ENCODE data around the gene VWA8.
"Not testable (repeated sequence)": the region's sequence is repeated elsewhere in the genome, so short reads cannot be mapped to it uniquely, and the experiment has no call there.

Gene VWA8

GRCh38 chr13:41751734-41752445, 209.0 kb downstream of the VWA8 start:
- no peak for DNase-seq (ENCODE audit: low read depth in 2 of 3, low spot score in 2 of 3)

- DNase-seq (ENCODE audit: low read depth in 2 of 3, low spot score in 2 of 3) = no peak
Measured at GRCh38 chr13:41751277-41751676, 209.6 kb downstream of the VWA8 start.

- DNase-seq (ENCODE audit: low read depth in 2 of 3, low spot score in 2 of 3) = no peak
Measured at GRCh38 chr13:41746259-41746658, 214.7 kb downstream of the VWA8 start.

- DNase-seq (ENCODE audit: low read depth in 2 of 3, low spot score in 2 of 3) = not testable (repeated sequence)
Measured at GRCh38 chr13:41745496-41745895, 215.4 kb downstream of the VWA8 start.

- DNase-seq (ENCODE audit: low read depth in 2 of 3, low spot score in 2 of 3) = no peak
Measured at GRCh38 chr13:41742917-41743552, 217.9 kb downstream of the VWA8 start.

- DNase-seq (ENCODE audit: low read depth in 2 of 3, low spot score in 2 of 3) = no peak
Measured at GRCh38 chr13:41740479-41740878, 220.4 kb downstream of the VWA8 start.

GRCh38 chr13:41722684-41723535, 238.0 kb downstream of the VWA8 start:
- no peak for DNase-seq (ENCODE audit: low read depth in 2 of 3, low spot score in 2 of 3)

- no peak for DNase-seq (ENCODE audit: low read depth in 2 of 3, low spot score in 2 of 3)
Measured at GRCh38 chr13:41720839-41721561, 239.9 kb downstream of the VWA8 start.

GRCh38 chr13:41716236-41716635, 244.7 kb downstream of the VWA8 start:
- no peak for DNase-seq (ENCODE audit: low read depth in 2 of 3, low spot score in 2 of 3)

GRCh38 chr13:41713405-41713804, 247.5 kb downstream of the VWA8 start:
- no peak for DNase-seq (ENCODE audit: low read depth in 2 of 3, low spot score in 2 of 3)

- no peak for DNase-seq (ENCODE audit: low read depth in 2 of 3, low spot score in 2 of 3)
Measured at GRCh38 chr13:41710771-41711170, 250.1 kb downstream of the VWA8 start.

GRCh38 chr13:41709511-41709910, 251.4 kb downstream of the VWA8 start:
- no peak for DNase-seq (ENCODE audit: low read depth in 2 of 3, low spot score in 2 of 3)

GRCh38 chr13:41708713-41709112, 252.2 kb downstream of the VWA8 start:
- DNase-seq (ENCODE audit: low read depth in 2 of 3, low spot score in 2 of 3) = no peak

- no peak for DNase-seq (ENCODE audit: low read depth in 2 of 3, low spot score in 2 of 3)
Measured at GRCh38 chr13:41707194-41707821, 253.6 kb downstream of the VWA8 start.

GRCh38 chr13:41706152-41706551, 254.8 kb downstream of the VWA8 start:
- DNase-seq (ENCODE audit: low read depth in 2 of 3, low spot score in 2 of 3) = no peak

GRCh38 chr13:41702540-41702939, 258.4 kb downstream of the VWA8 start:
- no peak for DNase-seq (ENCODE audit: low read depth in 2 of 3, low spot score in 2 of 3)

- no peak for DNase-seq (ENCODE audit: low read depth in 2 of 3, low spot score in 2 of 3)
Measured at GRCh38 chr13:41701676-41702075, 259.2 kb downstream of the VWA8 start.

GRCh38 chr13:41700790-41701310, 260.1 kb downstream of the VWA8 start:
- no peak for DNase-seq (ENCODE audit: low read depth in 2 of 3, low spot score in 2 of 3)

GRCh38 chr13:41699759-41700158, 261.1 kb downstream of the VWA8 start:
- no peak for DNase-seq (ENCODE audit: low read depth in 2 of 3, low spot score in 2 of 3)

- no peak for DNase-seq (ENCODE audit: low read depth in 2 of 3, low spot score in 2 of 3)
Measured at GRCh38 chr13:41697578-41697977, 263.3 kb downstream of the VWA8 start.

Data from activated CD8-positive, alpha-beta memory T cell treated with anti-CD3 and anti-CD28 coated beads for 48 hours (primary cell).